Trophoblast cell (in vitro differentiated cells and primary cell): ENCODE data around the gene ARHGEF10L.

ENCODE experiments used
- DNase-seq, 2 donors: peaks; one replicate each; pipeline ENCODE4 v3.0.0-alpha.2; 2016
- H2AFZ ChIP-seq: 2 replicates; pipeline ENCODE4 v1.6.1; 2013; ENCODE audit warnings: low read length, moderate library complexity, mild to moderate bottlenecking; ENCODE audit not compliant: insufficient read depth, poor library complexity
- H2AK5ac ChIP-seq: 2 replicates; pipeline ENCODE4 v1.6.1; 2013; ENCODE audit warnings: mild to moderate bottlenecking, low read length
- H2BK120ac ChIP-seq: 2 replicates; pipeline ENCODE4 v1.6.1; 2013; ENCODE audit warnings: low read length, mild to moderate bottlenecking, moderate library complexity; ENCODE audit not compliant: insufficient read depth, poor library complexity
- H2BK12ac ChIP-seq: 2 replicates; pipeline ENCODE4 v1.6.1; 2013; ENCODE audit warnings: mild to moderate bottlenecking, low read length, moderate library complexity
- H2BK5ac ChIP-seq: 2 replicates; pipeline ENCODE4 v1.6.1; 2013; ENCODE audit warnings: low read length, low read depth, moderate library complexity, mild to moderate bottlenecking; ENCODE audit not compliant: poor library complexity
- H3K14ac ChIP-seq: 2 replicates; pipeline ENCODE4 v1.6.1; 2013; ENCODE audit warnings: mild to moderate bottlenecking, low read length
- H3K18ac ChIP-seq: 2 replicates; pipeline ENCODE4 v1.6.1; 2013; ENCODE audit warnings: mild to moderate bottlenecking, low read length
- H3K23ac ChIP-seq: 2 replicates; pipeline ENCODE4 v1.6.1; 2013; ENCODE audit warnings: low read length
- H3K27ac ChIP-seq: 2 replicates; pipeline ENCODE4 v1.5.1; 2013; ENCODE audit warnings: low read depth, mild to moderate bottlenecking, inconsistent platforms, low read length, moderate library complexity
- H3K27me3 ChIP-seq: 2 replicates; pipeline ENCODE4 v1.6.1; 2013; ENCODE audit warnings: inconsistent platforms, mild to moderate bottlenecking, low read length, moderate library complexity; ENCODE audit not compliant: insufficient read depth
- H3K36me3 ChIP-seq, 2 experiments: 1 replicate in 1 of 2; 2 replicates in 1 of 2; pipeline ENCODE4 v1.6.1; 2013; ENCODE audit warnings: low read length in 2 of 2, mild to moderate bottlenecking in 2 of 2, moderate library complexity in 1 of 2; ENCODE audit not compliant: insufficient read depth in 2 of 2, control insufficient read depth in 1 of 2
- H3K4ac ChIP-seq: 2 replicates; pipeline ENCODE4 v1.6.1; 2013; ENCODE audit warnings: low read depth, mild to moderate bottlenecking, low read length, moderate library complexity
- H3K4me1 ChIP-seq, 2 experiments: 1 replicate in 1 of 2; 2 replicates in 1 of 2; pipeline ENCODE4 v1.6.1; 2013; ENCODE audit warnings: low read length in 2 of 2, mild to moderate bottlenecking in 2 of 2, moderate library complexity in 1 of 2; ENCODE audit not compliant: insufficient read depth in 2 of 2, control insufficient read depth in 1 of 2
- H3K4me2 ChIP-seq: 2 replicates; pipeline ENCODE4 v1.6.1; 2013; ENCODE audit warnings: inconsistent platforms, mild to moderate bottlenecking, low read length, moderate library complexity
- H3K4me3 ChIP-seq: 2 replicates; pipeline ENCODE4 v1.5.1; 2013; ENCODE audit warnings: mild to moderate bottlenecking, low read depth, low read length, inconsistent platforms
- H3K79me1 ChIP-seq: one replicate; pipeline ENCODE4 v1.6.1; 2013; ENCODE audit warnings: low read length
- H3K79me2 ChIP-seq: 2 replicates; pipeline ENCODE4 v1.6.1; 2013; ENCODE audit warnings: low read length, mild to moderate bottlenecking; ENCODE audit not compliant: control insufficient read depth, insufficient read depth, poor library complexity
- H3K9ac ChIP-seq: 2 replicates; pipeline ENCODE4 v1.6.1; 2013; ENCODE audit warnings: mild to moderate bottlenecking, low read length
- H3K9me3 ChIP-seq: 2 replicates; pipeline ENCODE4 v1.6.1; 2013; ENCODE audit warnings: low read depth, mild to moderate bottlenecking, control low read depth, inconsistent platforms, low read length; ENCODE audit not compliant: insufficient read depth
- H4K12ac ChIP-seq: 2 replicates; pipeline ENCODE4 v1.6.1; 2013; ENCODE audit warnings: low read depth, mild to moderate bottlenecking, low read length, moderate library complexity
- H4K8ac ChIP-seq: 2 replicates; pipeline ENCODE4 v1.6.1; 2013; ENCODE audit warnings: low read depth, mild to moderate bottlenecking, low read length, moderate library complexity
- H4K91ac ChIP-seq: one replicate; pipeline ENCODE4 v1.6.1; 2013; ENCODE audit warnings: low read depth, mild to moderate bottlenecking, low read length, moderate library complexity
- WGBS: extraction: QIAGEN DNeasy Blood & Tissue Kit; methylation state at CpG from one replicate; pipeline ENCODE4 v1.1.7; 2013; ENCODE audit warnings: missing lambda C conversion rate; ENCODE audit not compliant: insufficient read length, insufficient coverage; ENCODE audit errors: extremely low coverage; 5-methylcytosine and 5-hydroxymethylcytosine counted together

The ARHGEF10L gene

GRCh38 chr1:17585266-17585987, 45.9 kb downstream of the ARHGEF10L start:
- Histone ChIP-seq H3K23ac (no peak overlapping the region), H3K9ac (no peak overlapping the region), H3K27ac (no peak overlapping the region), H3K79me1 (peaks cover 21% of the 10 kb centered on the region), H4K12ac (no peak overlapping the region), H3K79me2 (peaks cover 3% of the 10 kb centered on the region), H2BK5ac (no peak overlapping the region), H3K14ac (no peak overlapping the region), H2AK5ac (no peak overlapping the region), H3K4ac (no peak overlapping the region), H3K4me1 (peaks cover 36 to 53% of the 10 kb centered on the region in 2 experiments), H3K36me3 (peaks cover 0 to 4% of the 10 kb centered on the region in 2 experiments), H2BK120ac (no peak overlapping the region), H3K4me2 (no peak overlapping the region), H2AFZ (no peak overlapping the region), H3K18ac (no peak overlapping the region), H4K8ac (no peak overlapping the region), H3K27me3 (no peaks in the 10 kb centered on the region), H3K4me3 (no peak overlapping the region), H2BK12ac (no peak overlapping the region), H3K9me3 (no peaks in the 10 kb centered on the region), H4K91ac (no peak overlapping the region)
- no CpG with 5 or more reads among the region's 9 CpGs for WGBS
- DNase-seq = peak in 1 of 2 donors; percentile 64

DNA sequence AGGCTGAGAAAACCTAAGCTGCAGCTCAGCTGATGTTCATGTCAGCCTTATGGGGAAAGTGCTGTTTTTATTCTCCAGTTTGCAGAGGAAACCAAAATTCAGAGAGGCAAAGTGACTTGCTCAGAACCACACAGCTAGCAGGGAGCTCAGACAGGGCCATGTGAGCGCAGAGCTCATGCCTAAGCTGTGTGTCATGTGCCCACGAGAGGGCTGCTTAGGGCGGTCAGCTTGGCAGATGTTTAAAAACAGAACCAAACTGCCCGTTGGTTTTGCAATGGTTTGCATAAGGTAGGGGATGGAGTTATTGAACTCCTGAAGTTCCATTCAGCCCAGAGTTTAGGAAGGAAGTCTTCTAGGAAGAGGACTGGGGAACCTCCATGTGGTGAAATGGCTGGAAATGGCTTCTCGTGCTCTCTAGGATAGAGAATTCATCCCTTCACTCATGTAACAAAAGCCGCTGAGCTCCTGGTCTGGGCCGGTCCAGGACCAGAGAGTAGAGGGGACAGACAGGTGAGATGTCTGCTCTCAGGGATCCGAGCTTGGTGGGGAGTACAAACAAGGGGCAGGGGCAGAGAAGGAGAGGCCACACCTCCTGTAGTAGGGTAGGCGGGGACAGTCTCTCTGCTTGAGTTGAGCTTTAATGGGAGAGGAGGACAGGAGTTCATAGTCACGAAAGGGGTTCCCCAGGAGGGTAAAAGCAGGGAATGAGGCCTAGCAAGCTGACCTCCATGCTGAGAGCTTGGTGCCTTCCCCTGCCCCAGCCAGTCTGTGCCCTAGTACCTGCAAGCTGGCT, 46.9 kb downstream of the ARHGEF10L start:
- Histone ChIP-seq H3K79me2 (peaks cover 3% of the 10 kb centered on the region), H3K27me3 (no peaks in the 10 kb centered on the region), H3K23ac (no peak overlapping the region), H2AK5ac (peak overlapping the region; percentile 44), H3K9ac (no peak overlapping the region), H4K8ac (no peak overlapping the region), H3K36me3 (peaks cover 0 to 3% of the 10 kb centered on the region in 2 experiments), H2AFZ (no peak overlapping the region), H2BK12ac (no peak overlapping the region), H4K12ac (no peak overlapping the region), H3K79me1 (peaks cover 21% of the 10 kb centered on the region), H3K4me3 (no peak overlapping the region), H3K4me1 (peaks cover 36 to 51% of the 10 kb centered on the region in 2 experiments), H3K14ac (peak overlapping the region; percentile 22), H3K18ac (peak overlapping the region; percentile 5), H3K27ac (no peak overlapping the region), H3K4ac (no peak overlapping the region), H3K9me3 (no peaks in the 10 kb centered on the region), H2BK5ac (no peak overlapping the region), H4K91ac (peak overlapping the region; percentile 81), H2BK120ac (no peak overlapping the region), H3K4me2 (no peak overlapping the region)
- WGBS = no CpG with 5 or more reads among the region's 10 CpGs
- peak; percentile 69 to 85 for DNase-seq

GRCh38 chr1:17587693-17588047, 48.2 kb downstream of the ARHGEF10L start:
- no peaks in the 10 kb centered on the region for H3K27me3 ChIP-seq
- peak overlapping the region; percentile 61 for H3K4me2 ChIP-seq
- no peaks in the 10 kb centered on the region for H3K9me3 ChIP-seq
- peak; percentile 42 to 75 for DNase-seq
- peak overlapping the region; percentile 99 for H3K27ac ChIP-seq
- peak overlapping the region; percentile 2 for H2AFZ ChIP-seq
- H3K4ac ChIP-seq = peak overlapping the region; percentile 28
- H4K12ac ChIP-seq = no peak overlapping the region
- no peak overlapping the region for H3K23ac ChIP-seq
- peak overlapping the region; percentile 75 for H2BK12ac ChIP-seq
- H3K9ac ChIP-seq = no peak overlapping the region
- H3K36me3 ChIP-seq = peaks cover 0 to 3% of the 10 kb centered on the region in 2 experiments
- no peak overlapping the region for H3K4me3 ChIP-seq
- H3K79me1 ChIP-seq = peaks cover 21% of the 10 kb centered on the region
- peak overlapping the region; percentile 62 for H2BK120ac ChIP-seq
- H2AK5ac ChIP-seq = peak overlapping the region; percentile 60
- no CpG with 5 or more reads among the region's 3 CpGs for WGBS
- peak overlapping the region; percentile 81 for H4K91ac ChIP-seq
- H3K79me2 ChIP-seq = peaks cover 3% of the 10 kb centered on the region
- H2BK5ac ChIP-seq = peak overlapping the region; percentile 94
- H4K8ac ChIP-seq = peak overlapping the region; percentile 43
- H3K18ac ChIP-seq = peak overlapping the region; percentile 49
- H3K14ac ChIP-seq = peak overlapping the region; percentile 58
- H3K4me1 ChIP-seq = peaks cover 30 to 40% of the 10 kb centered on the region in 2 experiments

- peak overlapping the region; percentile 23 for H3K14ac ChIP-seq
- WGBS = no CpG with 5 or more reads among the region's 13 CpGs
- H3K4me2 ChIP-seq = peak overlapping the region; percentile 61
- peaks cover 21% of the 10 kb centered on the region for H3K79me1 ChIP-seq
- peak overlapping the region; percentile 12 for H3K4ac ChIP-seq
- H2BK120ac ChIP-seq = peak overlapping the region; percentile 62
- peaks cover 3% of the 10 kb centered on the region for H3K79me2 ChIP-seq
- no peak overlapping the region for H3K9ac ChIP-seq
- no peak overlapping the region for H2BK12ac ChIP-seq
- H3K18ac ChIP-seq = peak overlapping the region; percentile 49
- no peaks in the 10 kb centered on the region for H3K27me3 ChIP-seq
- peak overlapping the region; percentile 94 for H2BK5ac ChIP-seq
- H2AFZ ChIP-seq = no peak overlapping the region
- H3K36me3 ChIP-seq = peaks cover 3 to 7% of the 10 kb centered on the region in 2 experiments
- H3K4me1 ChIP-seq = peaks cover 29 to 38% of the 10 kb centered on the region in 2 experiments
- no peak overlapping the region for H4K8ac ChIP-seq
- no peak overlapping the region for H3K4me3 ChIP-seq
- H2AK5ac ChIP-seq = no peak overlapping the region
- peak overlapping the region; percentile 81 for H4K91ac ChIP-seq
- no peak overlapping the region for H4K12ac ChIP-seq
- no peaks in the 10 kb centered on the region for H3K9me3 ChIP-seq
- peak; percentile 63 to 74 for DNase-seq
- peak overlapping the region; percentile 99 for H3K27ac ChIP-seq
- no peak overlapping the region for H3K23ac ChIP-seq
Measured at GRCh38 chr1:17588048-17588871, 48.8 kb downstream of the ARHGEF10L start.
